PC-9 (cell line): ENCODE data around the gene GCDH. TPM values are rescaled to one million over a fixed set of nuclear protein-coding genes. Genes with fewer than 3 reads are reported as not detected.
A peak's percentile ranks its signal among the peaks of the same experiment; 100 is the strongest.

Experiments used
- BruUV-seq: library from RNA; stranded (reverse); fragments of 400-500 nt; replicated peaks from 2 replicates; lab custom pipeline; 2021; lab: Mats Ljungman, UMichigan
- CTCF ChIA-PET: fragments of 300-600 bp; sonication (Branson Sonifier 250); formaldehyde crosslinking; loops from one replicate; lab custom pipeline; 2022; ENCODE audit warnings: antibody characterized with exemption; lab: Charles Lee
- POLR2A ChIA-PET: fragments of 300-600 bp; sonication (Branson Sonifier 250); formaldehyde crosslinking; loops from one replicate; lab custom pipeline; 2022; ENCODE audit warnings: antibody characterized with exemption; ENCODE audit not compliant: unreplicated experiment; lab: Charles Lee
- DNase-seq, 2 experiments: peaks; one replicate each; pipeline versions ENCODE4 v3.0.0 to v3.0.0-alpha.2; 2015 to 2022; ENCODE audit warnings: mixed read lengths in 1 of 2
- H2AFZ ChIP-seq: fragments of 200-600 bp; sonication (generic); 2 replicates; pipeline ENCODE4 v1.8.1; 2017; ENCODE audit warnings: antibody characterized with exemption
- H3F3A ChIP-seq: fragments of 200-600 bp; sonication (generic); 2 replicates; pipeline ENCODE4 v1.8.1; 2017; ENCODE audit warnings: antibody characterized with exemption, mild to moderate bottlenecking, low read depth; ENCODE audit not compliant: insufficient read depth
- H3K27ac ChIP-seq: fragments of 200-600 bp; sonication (generic); 2 replicates; pipeline ENCODE4 v1.6.1; 2016; ENCODE audit warnings: mixed run types
- H3K27me3 ChIP-seq: fragments of 200-600 bp; sonication (generic); 2 replicates; pipeline ENCODE4 v1.6.1; 2016; ENCODE audit warnings: low read depth, mixed run types; ENCODE audit not compliant: insufficient read depth
- H3K36me3 ChIP-seq: fragments of 200-600 bp; sonication (generic); 2 replicates; pipeline ENCODE4 v1.6.1; 2016; ENCODE audit warnings: low read depth, mixed run types
- H3K4me1 ChIP-seq: fragments of 200-600 bp; sonication (generic); replicated peaks from 2 replicates; pipeline ENCODE4 v1.6.1; 2016; ENCODE audit warnings: mixed run types; ENCODE audit not compliant: insufficient read depth
- H3K4me2 ChIP-seq: fragments of 200-600 bp; sonication (generic); 2 replicates; pipeline ENCODE4 v1.6.1; 2017; ENCODE audit warnings: mixed run types
- H3K4me3 ChIP-seq: fragments of 200-600 bp; sonication (generic); 2 replicates; pipeline ENCODE4 v1.6.1; 2016; ENCODE audit warnings: mixed run types
- H3K79me2 ChIP-seq: fragments of 200-600 bp; sonication (generic); 2 replicates; pipeline ENCODE4 v1.6.1; 2017; ENCODE audit warnings: low read depth, mixed run types
- H3K9me2 ChIP-seq: fragments of 200-600 bp; sonication (generic); 2 replicates; pipeline ENCODE4 v1.8.1; 2017; ENCODE audit warnings: mild to moderate bottlenecking; ENCODE audit not compliant: insufficient read depth
- H3K9me3 ChIP-seq: fragments of 200-600 bp; sonication (generic); 2 replicates; pipeline ENCODE4 v1.8.1; 2016; ENCODE audit warnings: low read depth; ENCODE audit not compliant: insufficient read depth
- H4K20me1 ChIP-seq: fragments of 200-600 bp; sonication (generic); 2 replicates; pipeline ENCODE4 v1.8.1; 2017; ENCODE audit not compliant: insufficient read depth
- EZH2 ChIP-seq: fragments of 200-600 bp; sonication (generic); IDR thresholded peaks from 2 replicates; pipeline ENCODE4 v1.8.0; 2017; ENCODE audit warnings: antibody characterized with exemption, low read depth
- intact Hi-C: fragments of 100-400 bp; cut with micrococcal nuclease; formaldehyde crosslinking; loops from one replicate; pipeline ENCODE4 v1.10.0; 2022; ENCODE audit not compliant: unreplicated experiment
- total RNA-seq: library from RNA; stranded (reverse); gene quantifications from 2 replicates; pipeline ENCODE4 v1.2.3, GENCODE V29; 2021
- TF ChIP-seq, protein P1 (sequence below): fragments of 200-600 bp; sonication (generic); conservative IDR thresholded peaks from 2 replicates; pipeline ENCODE4 v1.6.1; 2017; ENCODE audit warnings: mixed run types, antibody characterized with exemption, mild to moderate bottlenecking, moderate library complexity

GCDH gene
- total RNA-seq, 1 experiment from 2014 or later: 23.2 TPM

DNA sequence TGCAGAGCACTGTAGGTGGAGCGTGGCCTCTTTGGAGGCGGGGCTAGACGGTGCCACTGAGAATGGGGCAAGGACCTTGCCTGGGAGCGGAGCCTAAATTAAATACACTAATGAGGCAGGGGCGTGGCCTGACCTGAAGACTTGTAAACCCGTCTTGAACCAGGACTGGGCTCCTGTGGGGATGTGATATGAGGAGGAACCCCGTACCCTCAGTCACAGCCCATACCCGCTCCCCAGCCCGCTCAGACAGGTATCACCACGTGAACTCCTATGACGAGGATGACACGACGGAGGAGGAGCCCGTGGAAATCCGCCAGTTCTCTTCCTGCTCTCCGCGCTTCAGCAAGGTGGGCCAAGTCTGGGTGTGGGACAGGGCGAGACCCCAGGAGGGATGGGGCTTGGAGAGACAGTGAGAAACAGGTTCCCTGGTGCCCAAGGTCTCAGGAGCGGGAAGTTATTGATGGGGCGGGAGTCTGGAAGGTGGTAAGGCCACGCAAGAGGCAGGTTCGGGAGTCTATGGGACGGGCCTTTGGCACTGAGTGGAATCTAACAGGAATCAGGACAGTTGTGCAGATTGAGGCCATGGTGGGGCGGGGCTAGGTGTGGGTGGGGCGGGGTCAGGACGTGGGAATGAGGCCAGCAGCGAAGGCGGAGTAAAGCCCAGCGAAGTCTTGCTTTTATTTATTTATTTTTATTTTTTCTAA lies 24.4 kb upstream of the GCDH start:
- TF ChIP-seq EZH2: no peak
- H3K4me3 ChIP-seq: peak overlapping the region; percentile 87; the same call in 1 of the 2 replicates
- intact Hi-C loops: no loop called here
- no peaks in the 10 kb centered on the region for H4K20me1 ChIP-seq
- H3F3A ChIP-seq: peaks cover 12% of the 10 kb centered on the region; the same call in 1 of the 2 replicates
- CTCF ChIA-PET: no interaction called here
- H3K79me2 ChIP-seq: no peaks in the 10 kb centered on the region
- no peaks in the 10 kb centered on the region for H3K27me3 ChIP-seq
- DNase-seq: no peak
- no peaks in the 10 kb centered on the region for H3K36me3 ChIP-seq
- no TSS peak for BruUV-seq
- H3K9me2 ChIP-seq: no peaks in the 10 kb centered on the region
- H3K4me2 ChIP-seq: peak overlapping the region; percentile 99
- no peaks in the 10 kb centered on the region for H3K4me1 ChIP-seq
- POLR2A ChIA-PET: no interaction called here
- H2AFZ ChIP-seq: no peak overlapping the region
- no peak overlapping the region for H3K27ac ChIP-seq
- H3K9me3 ChIP-seq: no peaks in the 10 kb centered on the region

DNA sequence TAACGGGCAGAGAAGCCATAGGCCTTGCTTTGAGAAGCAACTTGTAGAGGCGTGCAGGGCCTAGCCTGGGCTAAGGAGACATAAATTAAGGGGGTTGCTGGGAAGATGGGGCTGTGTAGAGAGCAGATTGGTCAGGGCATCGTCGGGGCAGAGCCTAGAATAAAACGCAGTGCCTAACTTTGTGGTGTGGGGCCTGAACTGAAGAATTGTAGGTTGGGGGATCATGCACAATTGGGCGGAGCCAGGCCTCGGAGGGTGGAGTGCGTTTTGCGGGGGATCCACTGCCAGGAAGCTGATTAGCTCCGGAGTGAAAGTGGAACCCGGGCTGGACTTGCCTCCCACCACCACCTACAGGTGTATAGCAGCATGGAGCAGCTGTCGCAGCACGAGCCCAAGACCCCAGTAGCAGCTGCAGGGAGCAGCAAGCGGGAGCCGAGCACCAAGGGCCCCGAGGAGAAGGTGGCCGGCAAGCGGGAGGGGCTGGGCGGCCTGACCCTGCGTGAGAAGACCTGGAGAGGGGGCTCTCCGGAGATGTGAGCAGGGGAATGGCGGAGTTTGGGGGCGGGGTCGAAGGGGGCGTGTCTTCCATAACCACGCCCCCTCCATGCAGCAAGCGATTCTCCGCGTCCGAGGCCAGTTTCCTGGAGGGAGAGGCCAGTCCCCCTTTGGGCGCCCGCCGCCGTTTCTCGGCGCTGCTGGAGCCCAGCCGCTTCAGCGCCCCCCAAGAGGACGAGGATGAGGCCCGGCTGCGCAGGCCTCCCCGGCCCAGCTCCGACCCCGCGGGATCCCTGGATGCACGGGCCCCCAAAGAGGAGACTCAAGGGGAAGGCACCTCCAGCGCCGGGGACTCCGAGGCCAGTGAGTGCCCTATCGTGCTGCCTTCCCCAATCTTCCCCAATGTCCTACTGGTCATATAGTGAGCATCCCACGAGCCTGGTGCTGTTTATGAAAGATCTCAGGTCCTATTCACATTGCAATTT lies 23.6 kb upstream of the GCDH start:
- peak; percentile 72 to 83 for DNase-seq
- no TSS peak for BruUV-seq
- H3K9me3 ChIP-seq: no peaks in the 10 kb centered on the region
- H3K27me3 ChIP-seq: no peaks in the 10 kb centered on the region
- H3F3A ChIP-seq: peaks cover 20% of the 10 kb centered on the region; the same call in 1 of the 2 replicates
- H4K20me1 ChIP-seq: no peaks in the 10 kb centered on the region
- intact Hi-C loops: no loop called here
- no peaks in the 10 kb centered on the region for H3K9me2 ChIP-seq
- no peaks in the 10 kb centered on the region for H3K79me2 ChIP-seq
- no peaks in the 10 kb centered on the region for H3K4me1 ChIP-seq
- H3K36me3 ChIP-seq: no peaks in the 10 kb centered on the region
- H3K4me3 ChIP-seq: peak overlapping the region; percentile 87
- CTCF ChIA-PET: no interaction called here
- peak overlapping the region; percentile 99 for H3K4me2 ChIP-seq
- peak overlapping the region; percentile 94 for H2AFZ ChIP-seq
- TF ChIP-seq, protein P1, sequence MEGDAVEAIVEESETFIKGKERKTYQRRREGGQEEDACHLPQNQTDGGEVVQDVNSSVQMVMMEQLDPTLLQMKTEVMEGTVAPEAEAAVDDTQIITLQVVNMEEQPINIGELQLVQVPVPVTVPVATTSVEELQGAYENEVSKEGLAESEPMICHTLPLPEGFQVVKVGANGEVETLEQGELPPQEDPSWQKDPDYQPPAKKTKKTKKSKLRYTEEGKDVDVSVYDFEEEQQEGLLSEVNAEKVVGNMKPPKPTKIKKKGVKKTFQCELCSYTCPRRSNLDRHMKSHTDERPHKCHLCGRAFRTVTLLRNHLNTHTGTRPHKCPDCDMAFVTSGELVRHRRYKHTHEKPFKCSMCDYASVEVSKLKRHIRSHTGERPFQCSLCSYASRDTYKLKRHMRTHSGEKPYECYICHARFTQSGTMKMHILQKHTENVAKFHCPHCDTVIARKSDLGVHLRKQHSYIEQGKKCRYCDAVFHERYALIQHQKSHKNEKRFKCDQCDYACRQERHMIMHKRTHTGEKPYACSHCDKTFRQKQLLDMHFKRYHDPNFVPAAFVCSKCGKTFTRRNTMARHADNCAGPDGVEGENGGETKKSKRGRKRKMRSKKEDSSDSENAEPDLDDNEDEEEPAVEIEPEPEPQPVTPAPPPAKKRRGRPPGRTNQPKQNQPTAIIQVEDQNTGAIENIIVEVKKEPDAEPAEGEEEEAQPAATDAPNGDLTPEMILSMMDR: no peak; the same call in 1 of the 2 replicates
- no peak for TF ChIP-seq EZH2
- POLR2A ChIA-PET: no interaction called here
- H3K27ac ChIP-seq: no peak overlapping the region

DNA sequence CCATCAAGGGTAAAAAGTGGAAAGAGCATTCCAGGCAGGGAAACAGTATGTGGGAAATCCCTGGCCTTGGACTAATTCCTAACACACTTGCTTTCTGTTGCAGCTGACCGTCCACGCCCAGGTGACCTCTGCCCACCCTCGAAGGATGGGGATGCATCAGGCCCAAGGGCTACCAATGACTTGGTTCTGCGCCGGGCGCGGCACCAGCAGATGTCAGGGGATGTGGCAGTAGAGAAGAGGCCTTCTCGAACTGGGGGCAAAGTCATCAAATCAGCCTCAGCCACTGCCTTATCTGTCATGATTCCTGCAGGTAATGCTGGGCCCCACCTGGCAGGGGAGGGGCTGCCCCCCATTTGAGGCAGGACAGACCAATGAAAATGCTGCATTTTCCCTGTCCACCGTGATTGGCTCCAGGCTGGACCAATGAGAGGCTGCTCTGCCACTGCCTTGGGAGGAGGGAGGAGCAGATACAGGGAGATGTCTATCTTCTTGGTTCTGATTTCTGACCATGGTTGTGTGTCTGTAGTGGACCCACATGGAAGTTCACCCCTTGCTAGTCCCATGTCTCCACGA lies 22.3 kb upstream of the GCDH start:
- no peaks in the 10 kb centered on the region for H3K9me3 ChIP-seq
- no peak overlapping the region for H2AFZ ChIP-seq
- no peaks in the 10 kb centered on the region for H3K79me2 ChIP-seq
- intact Hi-C loops: no loop called here
- H3K9me2 ChIP-seq: no peaks in the 10 kb centered on the region
- H3K4me3 ChIP-seq: no peak overlapping the region
- DNase-seq: peak; percentile 37 to 57
- no TSS peak for BruUV-seq
- ChIA-PET CTCF (no interaction called here), POLR2A (no interaction called here)
- no peaks in the 10 kb centered on the region for H3K36me3 ChIP-seq
- peak overlapping the region; percentile 99; the same call in 1 of the 2 replicates for H3K4me2 ChIP-seq
- no peaks in the 10 kb centered on the region for H3K27me3 ChIP-seq
- TF ChIP-seq, protein P1: no peak
- TF ChIP-seq EZH2: no peak
- H3K27ac ChIP-seq: no peak overlapping the region
- H3K4me1 ChIP-seq: no peaks in the 10 kb centered on the region
- H3F3A ChIP-seq: peaks cover 20% of the 10 kb centered on the region; the same call in 1 of the 2 replicates
- H4K20me1 ChIP-seq: no peaks in the 10 kb centered on the region
